ENCODE results near the gene OR6C76.
"Not testable (repeated sequence)": the region's sequence is repeated elsewhere in the genome, so short reads cannot be mapped to it uniquely, and the experiment has no call there.

- not testable (repeated sequence) for TF ChIP-seq KLF9 (tag by site-specific recombination; IDR thresholded peaks at IDR 0.05; ENCODE audit: low read depth); ZNF449 (tag by site-specific recombination; IDR thresholded peaks at IDR 0.05); ZNF792 (tag by site-specific recombination; IDR thresholded peaks at IDR 0.05); ZSCAN16 (tag by site-specific recombination; IDR thresholded peaks at IDR 0.05); ZNF248 (tag by site-specific recombination; IDR thresholded peaks at IDR 0.05); ZFP37 (tag by site-specific recombination; IDR thresholded peaks at IDR 0.05); TCF7L2 (IDR thresholded peaks at IDR 0.05; ENCODE audit: borderline replicate concordance, low read depth, low read length); ZNF223 (tag by site-specific recombination; IDR thresholded peaks at IDR 0.05); CTCF (tag by site-specific recombination; IDR thresholded peaks at IDR 0.05); ZNF416 (tag by site-specific recombination; IDR thresholded peaks at IDR 0.05); ZNF350 (tag by site-specific recombination; IDR thresholded peaks at IDR 0.05); ZNF548 (tag by site-specific recombination; IDR thresholded peaks at IDR 0.05); ZBTB17 (tag by site-specific recombination; IDR thresholded peaks at IDR 0.05)
These were observed 11.6 kb upstream of the OR6C76 start for GRCh38 chr12:55414396-55414823.
